Right kidney (tissue), 1 donor: Measurements from ENCODE around the gene MEGF6.

ENCODE experiments used
- DNase-seq: peaks from one replicate; pipeline ENCODE4 v3.0.0-alpha.2; 2016

Gene MEGF6

GRCh38 chr1:3536420-3537195, 74.7 kb downstream of the MEGF6 start:
- no peak for DNase-seq

GRCh38 chr1:3535732-3536131, 75.6 kb downstream of the MEGF6 start:
- no peak for DNase-seq

GRCh38 chr1:3534803-3535637, 76.3 kb downstream of the MEGF6 start:
- DNase-seq: no peak

- no peak for DNase-seq
Measured at GRCh38 chr1:3533067-3534048, 78.0 kb downstream of the MEGF6 start.

- peak; percentile 44 for DNase-seq
Measured at GRCh38 chr1:3531928-3532327, 79.4 kb downstream of the MEGF6 start.

GRCh38 chr1:3530926-3531818, 80.1 kb downstream of the MEGF6 start:
- peak; percentile 76 for DNase-seq

GRCh38 chr1:3530086-3530925, 81.0 kb downstream of the MEGF6 start:
- DNase-seq: peak; percentile 72

GRCh38 chr1:3529099-3529729, 82.1 kb downstream of the MEGF6 start:
- no peak for DNase-seq

- DNase-seq: no peak
Measured at GRCh38 chr1:3527774-3528173, 83.5 kb downstream of the MEGF6 start.

GRCh38 chr1:3525551-3526482, 85.5 kb downstream of the MEGF6 start:
- DNase-seq: no peak

GRCh38 chr1:3524556-3525203, 86.6 kb downstream of the MEGF6 start:
- no peak for DNase-seq

- DNase-seq: no peak
Measured at GRCh38 chr1:3523980-3524379, 87.3 kb downstream of the MEGF6 start.

GRCh38 chr1:3522564-3523265, 88.6 kb downstream of the MEGF6 start:
- DNase-seq: no peak

- DNase-seq: no peak
Measured at GRCh38 chr1:3522112-3522511, 89.2 kb downstream of the MEGF6 start.

GRCh38 chr1:3521426-3521825, 89.9 kb downstream of the MEGF6 start:
- DNase-seq: no peak

GRCh38 chr1:3520419-3521378, 90.6 kb downstream of the MEGF6 start:
- no peak for DNase-seq
